Measurements from ENCODE around the gene PLEKHJ1.

The PLEKHJ1 gene

DNA sequence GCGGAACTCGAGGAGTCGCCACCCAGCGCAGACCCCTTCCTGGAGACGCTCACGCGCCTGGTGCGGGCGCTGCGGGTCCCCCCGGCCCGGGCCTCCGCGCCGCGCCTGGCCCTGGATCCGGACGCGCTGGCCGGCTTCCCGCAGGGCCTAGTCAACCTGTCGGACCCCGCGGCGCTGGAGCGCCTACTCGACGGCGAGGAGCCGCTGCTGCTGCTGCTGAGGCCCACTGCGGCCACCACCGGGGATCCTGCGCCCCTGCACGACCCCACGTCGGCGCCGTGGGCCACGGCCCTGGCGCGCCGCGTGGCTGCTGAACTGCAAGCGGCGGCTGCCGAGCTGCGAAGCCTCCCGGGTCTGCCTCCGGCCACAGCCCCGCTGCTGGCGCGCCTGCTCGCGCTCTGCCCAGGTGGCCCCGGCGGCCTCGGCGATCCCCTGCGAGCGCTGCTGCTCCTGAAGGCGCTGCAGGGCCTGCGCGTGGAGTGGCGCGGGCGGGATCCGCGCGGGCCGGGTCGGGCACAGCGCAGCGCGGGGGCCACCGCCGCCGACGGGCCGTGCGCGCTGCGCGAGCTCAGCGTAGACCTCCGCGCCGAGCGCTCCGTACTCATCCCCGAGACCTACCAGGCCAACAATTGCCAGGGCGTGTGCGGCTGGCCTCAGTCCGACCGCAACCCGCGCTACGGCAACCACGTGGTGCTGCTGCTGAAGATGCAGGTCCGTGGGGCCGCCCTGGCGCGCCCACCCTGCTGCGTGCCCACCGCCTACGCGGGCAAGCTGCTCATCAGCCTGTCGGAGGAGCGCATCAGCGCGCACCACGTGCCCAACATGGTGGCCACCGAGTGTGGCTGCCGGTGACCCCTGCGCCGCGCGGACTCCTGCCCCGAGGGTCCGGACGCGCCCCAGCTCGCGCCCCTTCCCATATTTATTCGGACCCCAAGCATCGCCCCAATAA is 15.3 kb upstream of the PLEKHJ1 start:
- Histone ChIP-seq H3K9ac (ENCODE audit: low read length) (no peak overlapping the region), H3K27me3 (ENCODE audit: control insufficient read depth, insufficient read depth, low read length) (peaks cover 60% of the 10 kb centered on the region), H3K9me3 (ENCODE audit: control insufficient read depth, low read length) (no peaks in the 10 kb centered on the region), H3K4me3 (ENCODE audit: low read length) (no peak overlapping the region), H3K36me3 (ENCODE audit: control insufficient read depth, insufficient read depth, low read length) (no peaks in the 10 kb centered on the region), H3K4me1 (ENCODE audit: control insufficient read depth, insufficient read depth, low read length) (peaks cover 29% of the 10 kb centered on the region)

DNA sequence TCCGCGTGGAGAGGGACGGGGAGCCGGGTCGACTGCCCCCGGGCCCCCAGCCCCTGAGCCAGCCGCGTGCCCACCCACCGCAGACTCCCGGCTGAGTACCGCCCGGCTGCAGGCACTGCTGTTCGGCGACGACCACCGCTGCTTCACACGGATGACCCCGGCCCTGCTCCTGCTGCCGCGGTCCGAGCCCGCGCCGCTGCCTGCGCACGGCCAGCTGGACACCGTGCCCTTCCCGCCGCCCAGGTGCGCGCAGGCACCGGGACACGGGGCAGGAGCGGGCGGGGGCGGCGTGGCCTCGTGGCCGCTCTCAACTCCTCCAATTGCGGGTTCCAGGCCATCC is 14.6 kb upstream of the PLEKHJ1 start:
- peaks cover 29% of the 10 kb centered on the region for H3K4me1 ChIP-seq (ENCODE audit: control insufficient read depth, insufficient read depth, low read length)
- H3K36me3 ChIP-seq (ENCODE audit: control insufficient read depth, insufficient read depth, low read length) = peaks cover 4% of the 10 kb centered on the region
- no peaks in the 10 kb centered on the region for H3K9me3 ChIP-seq (ENCODE audit: control insufficient read depth, low read length)
- H3K27me3 ChIP-seq (ENCODE audit: control insufficient read depth, insufficient read depth, low read length) = peaks cover 60% of the 10 kb centered on the region
- no peak overlapping the region for H3K4me3 ChIP-seq (ENCODE audit: low read length)
- H3K9ac ChIP-seq (ENCODE audit: low read length) = no peak overlapping the region

DNA sequence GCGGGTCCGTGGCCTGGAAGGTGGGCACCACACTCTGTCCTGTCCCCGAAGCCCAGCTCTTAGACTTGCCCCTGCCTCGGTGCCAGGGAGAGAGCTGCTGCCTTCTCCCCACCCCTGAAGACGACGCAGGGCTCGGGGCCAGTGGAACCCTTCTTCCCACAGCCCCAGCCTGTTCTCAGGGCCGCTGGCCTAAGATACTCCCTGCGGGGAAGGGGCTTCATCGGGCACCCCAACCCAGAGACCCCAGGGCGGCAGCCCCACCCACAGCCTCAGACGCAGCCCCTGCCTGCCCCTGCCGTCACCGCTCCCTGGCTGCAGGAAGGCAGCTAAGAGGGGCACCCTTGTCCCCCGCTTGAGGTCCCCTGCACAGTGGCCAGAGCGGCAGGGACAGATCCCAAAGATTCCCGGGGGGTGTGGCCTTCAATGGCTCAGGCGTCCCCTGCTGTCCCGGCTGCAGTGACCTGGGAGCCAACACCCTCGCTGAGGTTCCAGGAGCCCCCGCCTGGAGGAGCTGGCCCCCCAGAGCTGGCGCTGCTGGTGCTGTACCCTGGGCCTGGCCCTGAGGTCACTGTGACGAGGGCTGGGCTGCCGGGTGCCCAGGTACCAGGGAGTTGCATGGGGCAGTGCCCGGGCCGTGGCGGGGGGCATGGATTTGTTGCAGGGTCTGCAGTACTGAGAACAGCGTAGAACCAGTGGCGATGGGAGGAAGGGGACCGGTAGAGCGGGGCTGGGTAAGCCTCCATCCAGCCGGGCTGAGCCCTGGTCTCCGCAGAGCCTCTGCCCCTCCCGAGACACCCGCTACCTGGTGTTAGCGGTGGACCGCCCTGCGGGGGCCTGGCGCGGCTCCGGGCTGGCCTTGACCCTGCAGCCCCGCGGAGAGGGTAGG is 14.0 kb upstream of the PLEKHJ1 start:
- no peak overlapping the region for H3K9ac ChIP-seq (ENCODE audit: low read length)
- H3K27me3 ChIP-seq (ENCODE audit: control insufficient read depth, insufficient read depth, low read length) = peaks cover 60% of the 10 kb centered on the region
- peaks cover 9% of the 10 kb centered on the region for H3K36me3 ChIP-seq (ENCODE audit: control insufficient read depth, insufficient read depth, low read length)
- peaks cover 29% of the 10 kb centered on the region for H3K4me1 ChIP-seq (ENCODE audit: control insufficient read depth, insufficient read depth, low read length)
- no peak overlapping the region for H3K4me3 ChIP-seq (ENCODE audit: low read length)
- H3K9me3 ChIP-seq (ENCODE audit: control insufficient read depth, low read length) = no peaks in the 10 kb centered on the region

GRCh38 chr19:2249010-2249866 is 13.1 kb upstream of the PLEKHJ1 start, which contains the start of gene AMH:
Gene AMH, plus strand, starts transcription at chr19:2249323. Its CDS starts 10 bp downstream, at chr19:2249333.
- no peaks in the 10 kb centered on the region for H3K9me3 ChIP-seq (ENCODE audit: control insufficient read depth, low read length)
- peaks cover 59% of the 10 kb centered on the region for H3K27me3 ChIP-seq (ENCODE audit: control insufficient read depth, insufficient read depth, low read length)
- H3K9ac ChIP-seq (ENCODE audit: low read length) = no peak within 1 kb of the TSS
- no peak within 1 kb of the TSS for H3K4me3 ChIP-seq (ENCODE audit: low read length)
- peaks cover 29% of the 10 kb centered on the region for H3K4me1 ChIP-seq (ENCODE audit: control insufficient read depth, insufficient read depth, low read length)
- peaks cover 13% of the 10 kb centered on the region for H3K36me3 ChIP-seq (ENCODE audit: control insufficient read depth, insufficient read depth, low read length)

GRCh38 chr19:2248136-2249009 is 12.2 kb upstream of the PLEKHJ1 start:
- no peak overlapping the region for H3K4me3 ChIP-seq (ENCODE audit: low read length)
- H3K36me3 ChIP-seq (ENCODE audit: control insufficient read depth, insufficient read depth, low read length) = peaks cover 18% of the 10 kb centered on the region
- H3K9ac ChIP-seq (ENCODE audit: low read length) = no peak overlapping the region
- H3K9me3 ChIP-seq (ENCODE audit: control insufficient read depth, low read length) = no peaks in the 10 kb centered on the region
- peaks cover 50% of the 10 kb centered on the region for H3K27me3 ChIP-seq (ENCODE audit: control insufficient read depth, insufficient read depth, low read length)
- H3K4me1 ChIP-seq (ENCODE audit: control insufficient read depth, insufficient read depth, low read length) = peaks cover 24% of the 10 kb centered on the region

DNA sequence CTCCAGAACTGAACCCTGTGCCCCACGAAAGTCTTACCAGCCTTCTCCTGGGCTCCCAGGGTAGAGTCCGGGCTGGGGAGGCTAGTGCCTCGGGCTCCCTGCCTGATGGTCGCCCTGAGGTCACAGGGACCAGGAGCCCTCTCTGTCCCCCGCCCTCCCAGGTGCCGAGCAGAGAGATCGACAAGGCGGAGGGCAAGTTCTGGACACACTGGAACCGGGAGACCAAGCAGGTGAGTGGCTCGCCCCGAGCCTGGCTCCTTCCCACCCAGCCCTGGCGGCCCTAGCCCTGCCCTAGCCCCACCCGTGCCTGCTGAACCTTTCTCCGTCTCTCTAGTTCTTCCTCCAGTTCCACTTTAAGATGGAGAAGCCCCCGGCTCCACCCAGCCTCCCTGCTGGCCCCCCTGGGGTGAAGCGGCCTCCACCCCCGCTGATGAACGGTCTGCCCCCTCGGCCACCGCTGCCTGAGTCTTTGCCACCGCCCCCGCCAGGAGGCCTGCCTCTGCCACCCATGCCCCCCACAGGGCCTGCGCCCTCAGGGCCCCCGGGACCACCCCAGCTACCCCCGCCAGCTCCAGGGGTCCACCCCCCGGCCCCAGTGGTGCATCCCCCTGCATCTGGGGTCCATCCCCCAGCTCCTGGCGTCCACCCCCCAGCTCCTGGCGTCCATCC is 11.4 kb upstream of the PLEKHJ1 start:
- Histone ChIP-seq H3K4me3 (ENCODE audit: low read length) (no peak overlapping the region), H3K36me3 (ENCODE audit: control insufficient read depth, insufficient read depth, low read length) (peaks cover 21% of the 10 kb centered on the region), H3K4me1 (ENCODE audit: control insufficient read depth, insufficient read depth, low read length) (peaks cover 19% of the 10 kb centered on the region), H3K9ac (ENCODE audit: low read length) (no peak overlapping the region), H3K27me3 (ENCODE audit: control insufficient read depth, insufficient read depth, low read length) (peaks cover 42% of the 10 kb centered on the region), H3K9me3 (ENCODE audit: control insufficient read depth, low read length) (no peaks in the 10 kb centered on the region)

- Histone ChIP-seq H3K36me3 (ENCODE audit: control insufficient read depth, insufficient read depth, low read length) (peaks cover 21% of the 10 kb centered on the region), H3K9me3 (ENCODE audit: control insufficient read depth, low read length) (no peaks in the 10 kb centered on the region), H3K4me3 (ENCODE audit: low read length) (no peak overlapping the region), H3K27me3 (ENCODE audit: control insufficient read depth, insufficient read depth, low read length) (peaks cover 35% of the 10 kb centered on the region), H3K4me1 (ENCODE audit: control insufficient read depth, insufficient read depth, low read length) (peaks cover 14% of the 10 kb centered on the region), H3K9ac (ENCODE audit: low read length) (no peak overlapping the region)
Measured at GRCh38 chr19:2246801-2247361, 10.8 kb upstream of the PLEKHJ1 start.

DNA sequence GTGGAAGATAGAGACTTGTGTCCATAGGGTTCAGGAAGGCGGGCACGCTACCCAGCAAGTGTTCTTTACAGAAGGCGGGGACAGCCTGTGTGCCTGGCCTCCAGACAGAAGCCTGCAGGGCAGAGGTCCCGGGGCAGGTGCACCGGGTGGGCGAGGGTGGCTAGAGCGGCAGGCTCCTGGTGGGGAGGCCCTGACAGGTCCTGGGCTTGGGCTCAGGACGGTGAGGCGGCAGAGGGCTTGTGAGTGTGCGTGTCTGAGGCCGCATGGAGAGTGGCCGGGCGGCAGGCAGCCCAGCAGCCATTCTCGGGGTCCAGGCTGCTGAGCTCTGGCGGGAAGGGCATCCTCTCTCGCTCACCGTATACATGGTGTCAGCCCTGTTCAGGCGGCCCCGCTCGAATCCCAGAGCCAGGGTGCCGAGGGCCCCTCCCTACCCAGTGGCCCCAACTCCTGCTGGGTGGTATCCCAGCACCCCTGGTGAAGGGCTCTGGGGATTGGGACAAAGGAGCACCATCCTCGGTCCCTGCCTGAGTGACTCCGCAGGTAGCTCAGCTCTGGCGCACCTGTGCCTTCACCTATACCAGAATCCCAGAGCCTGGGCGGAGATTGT is 10.0 kb upstream of the PLEKHJ1 start:
- Histone ChIP-seq H3K27me3 (ENCODE audit: control insufficient read depth, insufficient read depth, low read length) (peaks cover 27% of the 10 kb centered on the region), H3K4me1 (ENCODE audit: control insufficient read depth, insufficient read depth, low read length) (peaks cover 16% of the 10 kb centered on the region), H3K9ac (ENCODE audit: low read length) (no peak overlapping the region), H3K4me3 (ENCODE audit: low read length) (no peak overlapping the region), H3K36me3 (ENCODE audit: control insufficient read depth, insufficient read depth, low read length) (peaks cover 21% of the 10 kb centered on the region), H3K9me3 (ENCODE audit: control insufficient read depth, low read length) (no peaks in the 10 kb centered on the region)

GRCh38 chr19:2245273-2245672 is 9.1 kb upstream of the PLEKHJ1 start:
- H3K9ac ChIP-seq (ENCODE audit: low read length) = no peak overlapping the region
- H3K4me3 ChIP-seq (ENCODE audit: low read length) = no peak overlapping the region
- peaks cover 19% of the 10 kb centered on the region for H3K27me3 ChIP-seq (ENCODE audit: control insufficient read depth, insufficient read depth, low read length)
- H3K4me1 ChIP-seq (ENCODE audit: control insufficient read depth, insufficient read depth, low read length) = peaks cover 22% of the 10 kb centered on the region
- H3K9me3 ChIP-seq (ENCODE audit: control insufficient read depth, low read length) = no peaks in the 10 kb centered on the region
- peaks cover 21% of the 10 kb centered on the region for H3K36me3 ChIP-seq (ENCODE audit: control insufficient read depth, insufficient read depth, low read length)

DNA sequence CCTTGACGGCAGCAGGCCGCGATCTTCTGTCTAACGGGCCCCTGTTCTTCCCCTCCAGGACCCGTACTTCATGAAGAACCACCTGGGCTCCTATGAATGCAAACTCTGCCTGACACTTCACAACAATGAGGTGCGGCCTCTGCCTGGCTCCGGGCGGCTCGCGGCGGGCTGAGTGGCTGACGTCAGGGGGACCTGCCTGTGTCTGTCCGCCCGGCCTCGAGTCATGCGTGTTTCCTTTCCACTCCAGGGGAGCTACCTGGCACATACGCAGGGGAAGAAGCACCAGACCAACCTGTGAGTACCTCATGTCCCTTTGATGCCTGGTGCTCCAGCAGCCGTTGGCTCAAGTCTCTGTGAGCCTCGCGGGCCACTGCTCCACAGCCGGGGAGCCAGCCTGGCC is 8.4 kb upstream of the PLEKHJ1 start:
- Histone ChIP-seq H3K4me1 (ENCODE audit: control insufficient read depth, insufficient read depth, low read length) (peaks cover 28% of the 10 kb centered on the region), H3K9ac (ENCODE audit: low read length) (no peak overlapping the region), H3K36me3 (ENCODE audit: control insufficient read depth, insufficient read depth, low read length) (peaks cover 21% of the 10 kb centered on the region)

More for the DNA sequence above, 8.4 kb upstream of the PLEKHJ1 start:
- no peaks in the 10 kb centered on the region for H3K9me3 ChIP-seq (ENCODE audit: control insufficient read depth, low read length)
- peaks cover 11% of the 10 kb centered on the region for H3K27me3 ChIP-seq (ENCODE audit: control insufficient read depth, insufficient read depth, low read length)
- H3K4me3 ChIP-seq (ENCODE audit: low read length) = no peak overlapping the region

All from mucosa of stomach (tissue), 1 donor.